WERI-Rb-1 (cell line): Measurements from ENCODE around the gene BMPR1A.

ENCODE experiments used
- DNase-seq: peaks from one replicate; pipeline ENCODE4 v3.0.0-alpha.2; 2020
- H3K27ac ChIP-seq: fragments of 250-450 bp; sonication (Bioruptor Pico); 2 replicates; pipeline ENCODE4 v1.5.1; 2020; ENCODE audit warnings: mild to moderate bottlenecking, moderate library complexity
- H3K27me3 ChIP-seq: fragments of 250-450 bp; sonication (Bioruptor Pico); 2 replicates; pipeline ENCODE4 v1.5.1; 2021; ENCODE audit warnings: mild to moderate bottlenecking, low read depth, moderate library complexity; ENCODE audit not compliant: insufficient read depth, severe bottlenecking
- H3K36me3 ChIP-seq: fragments of 250-450 bp; sonication (Bioruptor Pico); 2 replicates; pipeline ENCODE4 v1.5.1; 2020; ENCODE audit warnings: mild to moderate bottlenecking, moderate library complexity
- H3K4me3 ChIP-seq: 2 replicates; pipeline ENCODE4 v1.5.1; 2011; ENCODE audit warnings: low read depth, mild to moderate bottlenecking, control low read depth, low read length
- H3K9me3 ChIP-seq: fragments of 250-450 bp; sonication (Bioruptor Pico); 2 replicates; pipeline ENCODE4 v1.5.1; 2021; ENCODE audit warnings: mild to moderate bottlenecking, moderate library complexity; ENCODE audit not compliant: severe bottlenecking
- CTCF ChIP-seq: IDR thresholded peaks from 2 replicates; pipeline ENCODE4 v1.5.1; 2011; ENCODE audit warnings: low read depth, mild to moderate bottlenecking, control low read depth, inconsistent platforms, low read length

The BMPR1A gene

GRCh38 chr10:86941991-86942421 is 185.6 kb downstream of the BMPR1A start:
- DNase-seq, result no peak

GRCh38 chr10:86942441-86943315 is 186.3 kb downstream of the BMPR1A start:
- H3K4me3 ChIP-seq, result no peak overlapping the region
- H3K9me3 ChIP-seq, result no peaks in the 10 kb centered on the region
- no peak overlapping the region for H3K27ac ChIP-seq
- no peaks in the 10 kb centered on the region for H3K36me3 ChIP-seq
- no peak for TF ChIP-seq CTCF
- no peak for DNase-seq
- H3K27me3 ChIP-seq, result no peaks in the 10 kb centered on the region

More at GRCh38 chr10:86941991-86942421, 185.6 kb downstream of the BMPR1A start:
- no peak for TF ChIP-seq CTCF
- no peak overlapping the region for H3K27ac ChIP-seq
- H3K4me3 ChIP-seq, result no peak overlapping the region
- no peaks in the 10 kb centered on the region for H3K9me3 ChIP-seq
- H3K36me3 ChIP-seq, result no peaks in the 10 kb centered on the region
- no peaks in the 10 kb centered on the region for H3K27me3 ChIP-seq

- no peak overlapping the region for H3K27ac ChIP-seq
- no peaks in the 10 kb centered on the region for H3K9me3 ChIP-seq
- TF ChIP-seq CTCF, result no peak
- H3K4me3 ChIP-seq, result no peak overlapping the region
- no peaks in the 10 kb centered on the region for H3K36me3 ChIP-seq
- H3K27me3 ChIP-seq, result no peaks in the 10 kb centered on the region
- DNase-seq, result no peak
Observed at GRCh38 chr10:86943316-86944030, 187.1 kb downstream of the BMPR1A start.

GRCh38 chr10:86944031-86944419 is 187.6 kb downstream of the BMPR1A start:
- Histone ChIP-seq H3K4me3 (no peak overlapping the region), H3K9me3 (no peaks in the 10 kb centered on the region), H3K27me3 (no peaks in the 10 kb centered on the region), H3K36me3 (no peaks in the 10 kb centered on the region), H3K27ac (no peak overlapping the region)
- DNase-seq, result no peak
- 0 out of 2 replicates have a peak, but pooled peaks have one; percentile 4 for TF ChIP-seq CTCF

- TF ChIP-seq CTCF, result no peak
- no peak for DNase-seq
- H3K27me3 ChIP-seq, result no peaks in the 10 kb centered on the region
- no peak overlapping the region for H3K4me3 ChIP-seq
- no peaks in the 10 kb centered on the region for H3K36me3 ChIP-seq
- H3K9me3 ChIP-seq, result no peaks in the 10 kb centered on the region
- H3K27ac ChIP-seq, result no peak overlapping the region
Observed at GRCh38 chr10:86944471-86944870, 188.1 kb downstream of the BMPR1A start.
